Measurements from ENCODE around the gene WIPF2. TPM values are rescaled to one million over a fixed set of nuclear protein-coding genes. Genes with fewer than 3 reads are reported as not detected.

WIPF2 gene
- total RNA-seq, 1 donor from 2014 or later = 32.2 TPM

- no peak overlapping the region for H3K27ac Mint-ChIP-seq (ENCODE audit: unreplicated experiment)
- H3K36me3 Mint-ChIP-seq (ENCODE audit: low read depth, unreplicated experiment) = peaks cover 5% of the 10 kb centered on the region
- no peak overlapping the region for H3K4me3 Mint-ChIP-seq (ENCODE audit: unreplicated experiment)
- no peak for TF ChIP-seq CTCF (IDR thresholded peaks at IDR 0.05; ENCODE audit: unreplicated experiment)
- no peaks in the 10 kb centered on the region for H3K4me1 Mint-ChIP-seq (ENCODE audit: unreplicated experiment)
- no peaks in the 10 kb centered on the region for H3K27me3 Mint-ChIP-seq (ENCODE audit: unreplicated experiment)
- no peak for DNase-seq (ENCODE audit: low spot score)
- H3K9me3 Mint-ChIP-seq (ENCODE audit: unreplicated experiment) = no peaks in the 10 kb centered on the region
Measured at GRCh38 chr17:40241252-40241834, 22.2 kb downstream of the WIPF2 start.

GRCh38 chr17:40242774-40243173, 23.7 kb downstream of the WIPF2 start:
- H3K36me3 Mint-ChIP-seq (ENCODE audit: low read depth, unreplicated experiment) = peaks cover 5% of the 10 kb centered on the region
- H3K27ac Mint-ChIP-seq (ENCODE audit: unreplicated experiment) = no peak overlapping the region
- no peaks in the 10 kb centered on the region for H3K9me3 Mint-ChIP-seq (ENCODE audit: unreplicated experiment)
- DNase-seq (ENCODE audit: low spot score) = no peak
- H3K27me3 Mint-ChIP-seq (ENCODE audit: unreplicated experiment) = no peaks in the 10 kb centered on the region
- no peak for TF ChIP-seq CTCF (IDR thresholded peaks at IDR 0.05; ENCODE audit: unreplicated experiment)
- H3K4me3 Mint-ChIP-seq (ENCODE audit: unreplicated experiment) = no peak overlapping the region
- no peaks in the 10 kb centered on the region for H3K4me1 Mint-ChIP-seq (ENCODE audit: unreplicated experiment)

- Mint-ChIP-seq H3K36me3 (ENCODE audit: low read depth, unreplicated experiment) (peaks cover 5% of the 10 kb centered on the region), H3K9me3 (ENCODE audit: unreplicated experiment) (no peaks in the 10 kb centered on the region), H3K4me3 (ENCODE audit: unreplicated experiment) (no peak overlapping the region), H3K27me3 (ENCODE audit: unreplicated experiment) (no peaks in the 10 kb centered on the region), H3K27ac (ENCODE audit: unreplicated experiment) (no peak overlapping the region), H3K4me1 (ENCODE audit: unreplicated experiment) (no peaks in the 10 kb centered on the region)
- DNase-seq (ENCODE audit: low spot score) = no peak
- TF ChIP-seq CTCF (IDR thresholded peaks at IDR 0.05; ENCODE audit: unreplicated experiment) = no peak
Measured at GRCh38 chr17:40243761-40244160, 24.7 kb downstream of the WIPF2 start.

- peaks cover 5% of the 10 kb centered on the region for H3K36me3 Mint-ChIP-seq (ENCODE audit: low read depth, unreplicated experiment)
- H3K27me3 Mint-ChIP-seq (ENCODE audit: unreplicated experiment) = no peaks in the 10 kb centered on the region
- no peak for DNase-seq (ENCODE audit: low spot score)
- no peak for TF ChIP-seq CTCF (IDR thresholded peaks at IDR 0.05; ENCODE audit: unreplicated experiment)
- no peaks in the 10 kb centered on the region for H3K4me1 Mint-ChIP-seq (ENCODE audit: unreplicated experiment)
- no peak overlapping the region for H3K27ac Mint-ChIP-seq (ENCODE audit: unreplicated experiment)
- no peak overlapping the region for H3K4me3 Mint-ChIP-seq (ENCODE audit: unreplicated experiment)
- H3K9me3 Mint-ChIP-seq (ENCODE audit: unreplicated experiment) = no peaks in the 10 kb centered on the region
Measured at GRCh38 chr17:40244255-40244654, 25.2 kb downstream of the WIPF2 start.

- H3K9me3 Mint-ChIP-seq (ENCODE audit: unreplicated experiment) = no peaks in the 10 kb centered on the region
- DNase-seq (ENCODE audit: low spot score) = no peak
- H3K36me3 Mint-ChIP-seq (ENCODE audit: low read depth, unreplicated experiment) = peaks cover 5% of the 10 kb centered on the region
- no peaks in the 10 kb centered on the region for H3K27me3 Mint-ChIP-seq (ENCODE audit: unreplicated experiment)
- H3K27ac Mint-ChIP-seq (ENCODE audit: unreplicated experiment) = no peak overlapping the region
- TF ChIP-seq CTCF (IDR thresholded peaks at IDR 0.05; ENCODE audit: unreplicated experiment) = no peak
- H3K4me3 Mint-ChIP-seq (ENCODE audit: unreplicated experiment) = no peak overlapping the region
- H3K4me1 Mint-ChIP-seq (ENCODE audit: unreplicated experiment) = no peaks in the 10 kb centered on the region
Measured at GRCh38 chr17:40247926-40248495, 28.9 kb downstream of the WIPF2 start.
